HG03064 (cell line): ENCODE measurements around the gene CTTN.
"Not testable (repeated sequence)": the region's sequence is repeated elsewhere in the genome, so short reads cannot be mapped to it uniquely, and the experiment has no call there.

Source experiments
- ATAC-seq: cut with Tn5 transposase; IDR thresholded peaks from one replicate; pipeline ENCODE4 v1.9.1; 2021; ENCODE audit warnings: low read depth; ENCODE audit not compliant: unreplicated experiment

The CTTN gene

DNA sequence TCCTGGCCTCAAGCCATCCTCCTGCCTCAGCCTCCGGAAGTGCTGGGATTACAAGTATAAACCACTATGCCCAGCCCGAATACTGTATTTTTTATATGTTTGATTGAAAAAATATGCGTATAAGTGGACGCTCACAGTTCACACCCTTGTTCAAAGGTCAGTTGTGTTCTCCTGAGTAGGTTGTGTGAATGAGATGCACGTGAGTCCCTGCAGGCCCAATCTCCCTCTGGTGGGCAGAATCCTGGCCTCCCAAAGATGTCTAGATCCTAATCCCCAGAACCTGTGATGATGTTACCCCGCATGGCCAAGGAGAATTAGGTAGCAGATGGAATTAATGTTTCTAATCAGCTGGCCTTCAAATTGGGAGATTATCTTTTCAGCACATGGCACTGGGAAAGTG lies 41.9 kb downstream of the CTTN start:
- ATAC-seq: no peak

DNA sequence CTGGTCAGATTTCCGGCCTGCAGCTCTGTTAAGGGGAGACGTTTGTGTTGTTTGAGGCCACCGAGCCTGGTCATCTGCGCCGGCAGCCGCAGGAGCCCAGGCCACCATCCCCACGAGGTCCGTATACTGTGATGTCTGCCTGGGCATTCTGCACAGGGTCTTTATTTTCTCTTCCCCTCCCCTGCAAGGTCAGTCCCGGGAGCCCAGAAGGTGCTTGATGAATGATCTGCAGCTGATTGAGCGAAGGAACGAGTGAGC lies 45.4 kb downstream of the CTTN start:
- ATAC-seq: no peak

DNA sequence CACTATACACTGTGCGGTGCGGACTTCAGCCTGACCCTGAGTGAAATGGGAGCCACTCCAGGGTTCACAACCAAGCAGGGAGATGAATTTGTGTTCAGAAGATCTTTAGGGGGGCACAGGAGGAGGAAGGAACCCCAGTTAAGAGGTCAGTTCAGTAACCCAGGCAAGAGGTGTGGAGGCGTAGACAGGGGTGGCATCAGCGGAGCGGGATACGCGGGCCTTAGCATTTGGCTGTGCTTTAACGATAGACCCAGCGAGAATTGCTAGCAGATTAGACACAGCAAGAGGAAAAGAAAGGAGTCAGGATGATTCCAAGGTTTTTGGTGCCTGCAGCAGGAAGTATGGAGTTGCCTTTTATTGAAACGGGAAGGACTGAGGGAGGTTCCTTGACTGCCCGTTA lies 46.8 kb downstream of the CTTN start:
- ATAC-seq: no peak

DNA sequence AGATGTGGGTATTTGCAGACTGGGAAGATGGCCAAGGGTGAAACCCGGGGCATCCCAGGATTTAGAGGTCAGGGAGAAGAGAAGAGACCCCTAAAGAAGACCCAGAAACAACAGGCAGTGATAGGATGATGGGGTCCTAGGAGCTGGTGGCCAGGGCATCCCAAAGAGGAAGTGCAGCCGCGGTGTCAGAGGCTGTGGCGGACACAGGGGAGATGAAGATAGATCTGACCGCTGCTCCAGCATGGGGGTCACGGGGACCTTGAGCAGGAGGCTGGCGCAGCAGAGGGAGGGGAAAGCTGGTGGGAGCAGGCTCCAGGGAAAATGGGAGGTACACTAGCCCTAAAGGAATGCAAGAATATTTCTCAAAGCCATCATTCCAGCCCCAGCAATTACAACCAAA lies 47.3 kb downstream of the CTTN start:
- no peak for ATAC-seq

- ATAC-seq: no peak
These were observed 50.7 kb downstream of the CTTN start for GRCh38 chr11:70448983-70449567.

- no peak for ATAC-seq
These were observed 56.0 kb downstream of the CTTN start for GRCh38 chr11:70454197-70454767.

GRCh38 chr11:70454811-70455210 lies 56.5 kb downstream of the CTTN start:
- not testable (repeated sequence) for ATAC-seq

- ATAC-seq: no peak
These were observed 57.0 kb downstream of the CTTN start for GRCh38 chr11:70455354-70455753.

GRCh38 chr11:70456921-70457532 lies 58.7 kb downstream of the CTTN start:
- ATAC-seq: no peak

GRCh38 chr11:70458736-70459135 lies 60.4 kb downstream of the CTTN start:
- no peak for ATAC-seq

DNA sequence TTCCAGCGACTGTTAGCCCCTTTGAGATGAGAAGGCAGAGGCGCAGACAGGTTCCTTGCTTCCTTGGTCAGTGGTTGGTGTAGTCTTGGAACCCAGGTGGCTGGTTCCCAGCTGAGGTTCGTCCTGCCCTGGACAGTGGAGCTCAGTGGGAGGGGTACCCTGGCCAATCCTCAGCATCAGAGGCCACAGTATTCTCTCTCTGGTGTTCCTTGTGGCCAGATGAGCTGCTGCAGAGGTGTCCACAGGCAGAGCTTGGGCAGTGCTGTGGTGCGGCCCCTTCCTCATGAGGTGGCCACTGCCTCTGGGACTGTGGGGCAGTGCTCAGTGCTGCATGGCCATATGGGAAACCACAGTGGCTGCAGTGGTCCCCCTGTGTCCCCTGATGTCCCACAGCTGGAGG lies 61.8 kb downstream of the CTTN start:
- no peak for ATAC-seq

DNA sequence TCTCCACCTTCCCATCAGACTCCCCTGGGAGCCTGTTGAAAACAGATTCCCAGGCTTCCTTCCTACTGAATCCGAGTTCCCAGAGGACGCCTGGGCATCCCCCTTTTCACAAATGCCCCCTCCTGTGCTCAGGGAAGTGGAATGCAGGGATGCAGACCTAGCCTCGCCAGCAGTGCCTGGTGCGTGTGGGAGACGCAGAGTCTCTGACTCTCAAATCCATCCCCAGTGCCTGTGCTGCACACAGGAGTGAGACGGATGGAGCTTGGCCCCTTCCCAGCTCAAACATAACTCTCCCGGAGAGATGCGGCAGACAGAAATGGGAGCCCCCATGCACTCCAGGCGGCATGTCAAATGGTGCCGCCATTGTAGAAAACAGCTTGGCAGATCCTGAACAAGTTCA lies 62.6 kb downstream of the CTTN start:
- no peak for ATAC-seq

GRCh38 chr11:70462818-70463477 lies 64.6 kb downstream of the CTTN start:
- no peak for ATAC-seq

DNA sequence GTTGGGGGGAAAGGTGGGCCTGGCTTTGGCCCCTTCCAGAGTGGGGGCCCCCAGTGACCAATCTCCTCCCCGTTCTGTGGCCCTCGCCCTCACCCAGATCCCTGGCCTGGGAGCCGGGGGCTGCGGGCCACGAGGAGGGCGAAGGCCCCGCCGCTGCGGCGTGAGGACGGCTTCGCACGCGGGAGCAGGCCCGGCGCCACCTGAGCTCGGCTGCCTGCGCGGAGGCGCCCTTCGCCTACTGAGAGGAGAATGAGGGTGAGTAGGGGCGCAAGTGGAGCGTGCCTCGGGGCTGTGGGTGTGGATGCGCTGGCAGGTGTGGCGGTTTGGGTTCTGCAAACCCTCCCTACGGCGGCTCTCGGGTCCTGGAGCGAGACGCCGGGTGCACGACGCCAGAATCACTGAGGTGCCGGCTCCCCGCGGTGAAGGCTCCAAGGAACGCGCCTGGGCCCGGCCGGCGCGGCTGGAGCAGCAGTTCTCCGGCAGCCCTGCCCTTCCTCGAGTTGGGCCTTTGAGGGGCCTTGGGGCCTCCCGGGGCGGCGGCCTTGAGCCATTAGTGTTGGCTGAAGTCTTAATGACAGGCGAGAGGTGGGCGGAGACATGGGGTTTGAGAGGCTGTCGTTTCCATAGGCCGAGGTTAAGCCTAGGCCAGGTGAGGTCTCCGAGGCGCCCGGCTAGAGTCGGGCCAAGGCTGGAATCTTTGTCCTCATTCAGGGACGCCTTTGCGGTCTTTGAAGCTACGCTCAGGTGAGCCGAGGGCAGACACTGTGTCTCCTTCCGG lies 65.3 kb downstream of the CTTN start:
- ATAC-seq: no peak

- no peak for ATAC-seq
These were observed 66.4 kb downstream of the CTTN start for GRCh38 chr11:70464509-70465361.

DNA sequence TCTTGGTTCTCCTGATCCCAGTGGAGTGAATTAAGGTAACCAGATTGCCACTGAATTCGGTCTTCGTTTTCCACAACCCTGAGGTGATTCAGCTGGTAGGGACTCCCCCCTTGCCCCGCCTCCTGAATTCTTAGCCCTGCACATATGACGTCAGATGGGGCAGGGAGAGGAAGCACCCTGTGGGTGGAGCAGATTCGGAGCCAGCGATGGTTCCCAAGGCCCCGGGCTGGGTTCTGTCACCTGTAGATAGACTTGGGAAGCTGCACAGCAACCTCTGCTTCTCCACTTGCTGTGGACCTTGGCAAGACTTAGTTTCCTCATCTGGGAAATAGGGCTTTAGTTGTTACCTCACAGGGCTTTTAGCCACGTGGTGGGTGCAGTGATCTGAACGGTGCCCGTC lies 67.8 kb downstream of the CTTN start:
- no peak for ATAC-seq

- no peak for ATAC-seq
These were observed 68.3 kb downstream of the CTTN start for GRCh38 chr11:70466596-70466995.

- ATAC-seq: no peak
These were observed 69.1 kb downstream of the CTTN start for GRCh38 chr11:70467201-70468085.
